ENCODE measurements around the gene LY86. TPM values are rescaled to one million over a fixed set of nuclear protein-coding genes. Genes with fewer than 3 reads are reported as not detected.

The LY86 gene
- polyA plus RNA-seq, 1 of the 3 experiments (the other 2 are of a cell fraction), result not detected

DNA sequence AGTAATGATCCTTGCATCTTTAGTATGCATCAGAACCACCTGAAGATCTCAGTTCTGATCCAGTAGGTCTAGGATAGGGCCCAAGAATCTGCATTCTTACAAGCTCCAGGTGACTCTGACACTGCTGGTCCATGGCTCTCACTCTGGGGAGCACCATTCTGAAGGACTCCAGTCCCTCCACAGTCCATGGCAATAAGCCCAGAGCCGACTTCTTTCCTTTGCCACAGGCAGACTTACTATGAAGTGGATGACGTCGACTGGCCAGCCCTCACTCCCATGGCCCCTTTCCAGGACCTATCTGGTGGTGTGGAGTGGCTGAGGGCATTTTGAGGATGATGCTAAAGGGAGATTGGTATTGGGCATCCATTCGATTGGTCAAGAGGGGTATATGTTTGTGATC is 21.8 kb upstream of the LY86 start:
- CTCF ChIA-PET, result interaction anchor here (1.6 kb wide), 1 partner anchor 20 kb away, joined by 4 read pairs; no protein-coding TSS in a partner anchor
- H3K4me1 ChIP-seq (ENCODE audit: control insufficient read depth in 1 of 2, insufficient read depth in 2 of 2, low read depth in 1 of 2, low read length in 1 of 2), result no peaks in the 10 kb centered on the region; a peak in 1 of 4 replicates
- 0% methylated on average over 4 of the region's 4 CpGs for WGBS (ENCODE audit: low lambda C conversion rate)

DNA sequence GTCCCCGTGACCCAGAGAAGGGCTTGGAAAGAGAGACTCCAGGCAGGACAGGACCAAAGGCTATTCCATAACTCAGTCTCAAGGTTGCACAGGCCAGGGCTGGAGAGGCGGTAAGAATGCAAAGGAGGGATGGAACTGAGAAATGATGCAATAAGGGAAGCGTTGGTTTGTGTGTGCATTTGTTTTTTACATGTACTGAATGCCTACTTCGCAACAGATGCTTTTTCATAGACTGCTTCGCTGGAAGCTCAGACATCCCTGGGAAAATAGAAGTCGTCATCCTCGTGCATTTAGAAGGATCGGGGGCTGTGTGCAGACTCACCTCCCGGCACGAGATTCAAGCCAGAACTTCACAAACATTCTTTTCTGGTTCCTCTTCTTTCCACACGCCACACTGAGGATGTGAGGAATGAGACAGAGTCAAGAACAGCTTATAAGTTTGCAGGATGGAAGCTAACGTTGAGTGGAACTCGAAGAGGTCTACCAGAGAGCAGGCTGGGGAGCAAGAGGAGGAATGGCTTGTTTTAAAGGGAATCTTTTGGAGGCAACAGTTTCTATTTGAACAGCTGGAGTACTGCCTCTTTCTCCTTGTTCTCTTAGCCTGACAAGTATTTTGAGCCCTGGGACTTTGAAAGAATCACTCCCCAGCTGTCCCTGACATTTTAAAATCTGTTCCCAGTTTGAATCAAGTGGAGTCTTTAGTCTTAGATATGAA is 19.3 kb upstream of the LY86 start:
- 6% methylated on average over 13 of the region's 13 CpGs for WGBS (ENCODE audit: low lambda C conversion rate)
- DNase-seq, result no peak
- no peaks in the 10 kb centered on the region; the same call in 1 of the 2 replicates for H3K27me3 ChIP-seq (ENCODE audit: insufficient read depth)
- ChIA-PET CTCF (interaction anchor here (0.6 to 1.3 kb wide), 3 partner anchors 12 to 1147 kb away, joined by 3 to 5 read pairs (median 4); no protein-coding TSS in a partner anchor), POLR2A (no interaction called here)
- H3K36me3 ChIP-seq (replicated peaks in 1 of 2; ENCODE audit: control insufficient read depth in 1 of 2, insufficient read depth in 2 of 2, low read length in 1 of 2), result no peaks in the 10 kb centered on the region
- no peaks in the 10 kb centered on the region for H3K9me3 ChIP-seq
- H4K20me1 ChIP-seq (ENCODE audit: insufficient read depth), result no peaks in the 10 kb centered on the region
- H3K4me3 ChIP-seq (ENCODE audit: low read depth in 2 of 2, low read length in 1 of 2), result no peak overlapping the region
- H3F3A ChIP-seq (replicated peaks; ENCODE audit: insufficient read depth), result no peaks in the 10 kb centered on the region
- H2AFZ ChIP-seq (ENCODE audit: low read depth), result no peak overlapping the region
- TF ChIP-seq IRF3 (IDR thresholded peaks at IDR 0.05; ENCODE audit: low read depth, low read length) (no peak), SMC3 (IDR thresholded peaks at IDR 0.05; ENCODE audit: low read depth, low read length) (no peak), POLR2AphosphoS5 (IDR thresholded peaks at IDR 0.05; ENCODE audit: low read depth, low read length) (no peak), YY1 (IDR thresholded peaks at IDR 0.05; ENCODE audit: low read depth) (no peak), GATA2 (CRISPR knock-in tag; IDR thresholded peaks at IDR 0.05) (no peak), MEF2A (IDR thresholded peaks at IDR 0.05; ENCODE audit: borderline replicate concordance, low read depth) (no peak), FOXM1 (IDR thresholded peaks at IDR 0.05; ENCODE audit: low read depth) (no peak), EZH2phosphoT487 (IDR thresholded peaks at IDR 0.05; ENCODE audit: borderline replicate concordance, low read depth) (no peak), RFX5 (IDR thresholded peaks at IDR 0.05; ENCODE audit: low read length) (no peak), RXRA (IDR thresholded peaks at IDR 0.05; ENCODE audit: borderline replicate concordance, low read depth) (no peak), PBX3 (IDR thresholded peaks at IDR 0.05) (no peak), MXI1 (IDR thresholded peaks at IDR 0.05; ENCODE audit: low read depth, low read length) (no peak), FOXJ3 (CRISPR knock-in tag; IDR thresholded peaks at IDR 0.05) (no peak)
- H3K4me2 ChIP-seq, result no peak overlapping the region
- no peaks in the 10 kb centered on the region for H3K79me2 ChIP-seq (ENCODE audit: insufficient read depth)
- H3K4me1 ChIP-seq (ENCODE audit: control insufficient read depth in 1 of 2, insufficient read depth in 2 of 2, low read depth in 1 of 2, low read length in 1 of 2), result no peaks in the 10 kb centered on the region; a peak in 1 of 4 replicates
- H3K27ac ChIP-seq (ENCODE audit: low read depth in 2 of 2, low read length in 1 of 2), result no peak overlapping the region
- H3K9ac ChIP-seq, result no peak overlapping the region
- no peaks in the 10 kb centered on the region for H3K9me2 ChIP-seq

More for the DNA sequence above, 21.8 kb upstream of the LY86 start:
- Histone ChIP-seq H3K9me2 (no peaks in the 10 kb centered on the region), H3K79me2 (ENCODE audit: insufficient read depth) (no peaks in the 10 kb centered on the region), H3K9ac (no peak overlapping the region), H2AFZ (ENCODE audit: low read depth) (no peak overlapping the region), H3K4me2 (no peak overlapping the region), H3K27ac (ENCODE audit: low read depth in 2 of 2, low read length in 1 of 2) (no peak overlapping the region), H3K9me3 (no peaks in the 10 kb centered on the region), H3K4me3 (ENCODE audit: low read depth in 2 of 2, low read length in 1 of 2) (no peak overlapping the region), H3F3A (replicated peaks; ENCODE audit: insufficient read depth) (no peaks in the 10 kb centered on the region), H3K27me3 (ENCODE audit: insufficient read depth) (no peaks in the 10 kb centered on the region; the same call in 1 of the 2 replicates), H3K36me3 (replicated peaks in 1 of 2; ENCODE audit: control insufficient read depth in 1 of 2, insufficient read depth in 2 of 2, low read length in 1 of 2) (no peaks in the 10 kb centered on the region), H4K20me1 (ENCODE audit: insufficient read depth) (no peaks in the 10 kb centered on the region)
- POLR2A ChIA-PET, result no interaction called here
- DNase-seq, result no peak
- no peak for TF ChIP-seq EP300 (IDR thresholded peaks at IDR 0.05; ENCODE audit: borderline replicate concordance in 1 of 2, low read depth in 1 of 2, low read length in 1 of 2)
- TF ChIP-seq YY1 (IDR thresholded peaks at IDR 0.05; ENCODE audit: low read depth), result no peak
